ENCODE measurements around the gene U2AF1. TPM values are rescaled to one million over a fixed set of nuclear protein-coding genes. Genes with fewer than 3 reads are reported as not detected.
"Not testable (repeated sequence)": the region's sequence is repeated elsewhere in the genome, so short reads cannot be mapped to it uniquely, and the experiment has no call there.

Gene U2AF1
- total and polyA plus RNA-seq, 2 donors, result 13.3 to 51.6 TPM

DNA sequence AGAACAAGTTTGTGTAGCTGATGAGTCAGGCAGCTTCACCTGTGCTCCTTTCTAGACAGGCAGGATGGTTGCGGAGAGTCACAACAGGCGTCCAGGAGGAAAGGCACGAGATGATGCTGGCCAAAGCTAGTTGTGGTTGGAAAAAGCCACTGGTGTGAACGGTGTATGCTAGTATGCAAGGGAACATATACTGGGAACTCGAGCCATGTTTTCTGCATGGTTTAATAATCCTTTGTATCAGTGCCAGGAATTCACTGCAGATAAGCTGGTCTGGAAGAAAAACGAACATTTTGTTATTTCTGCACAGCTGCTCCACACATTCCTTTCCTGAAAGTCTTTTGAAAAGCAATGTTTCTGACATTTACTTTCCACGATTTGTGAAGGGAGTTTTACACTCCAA is 22.7 kb upstream of the U2AF1 start:
- H3K27me3 ChIP-seq (ENCODE audit: control insufficient read depth in 2 of 2, insufficient read depth in 1 of 2, low read length in 1 of 2); DNase-seq (ENCODE audit: low read depth in 6 of 9, low spot score in 9 of 9); H3K36me3 ChIP-seq (ENCODE audit: control insufficient read depth in 2 of 2, insufficient read depth in 2 of 2, low read length in 1 of 2); H3K9me3 ChIP-seq (ENCODE audit: control insufficient read depth in 2 of 2, insufficient read depth in 1 of 2, low read length in 1 of 2); H3K4me3 ChIP-seq (ENCODE audit: low read length in 2 of 2); H3K4me1 ChIP-seq (ENCODE audit: control insufficient read depth in 2 of 2, insufficient read depth in 2 of 2, low read length in 2 of 2); H3K27ac ChIP-seq (ENCODE audit: low read depth in 1 of 2, low read length in 1 of 2): not testable (repeated sequence)
- no CpG with 5 or more reads among the region's 7 CpGs for WGBS

- H3K4me1 ChIP-seq (ENCODE audit: control insufficient read depth in 2 of 2, insufficient read depth in 2 of 2, low read length in 2 of 2); H3K27me3 ChIP-seq (ENCODE audit: control insufficient read depth in 2 of 2, insufficient read depth in 1 of 2, low read length in 1 of 2); H3K9me3 ChIP-seq (ENCODE audit: control insufficient read depth in 2 of 2, insufficient read depth in 1 of 2, low read length in 1 of 2); H3K27ac ChIP-seq (ENCODE audit: low read depth in 1 of 2, low read length in 1 of 2); H3K4me3 ChIP-seq (ENCODE audit: low read length in 2 of 2); DNase-seq (ENCODE audit: low read depth in 6 of 9, low spot score in 9 of 9); H3K36me3 ChIP-seq (ENCODE audit: control insufficient read depth in 2 of 2, insufficient read depth in 2 of 2, low read length in 1 of 2): not testable (repeated sequence)
- WGBS, result no CpG with 5 or more reads among the region's 4 CpGs
Measured at GRCh38 chr21:43115956-43116355, 8.6 kb upstream of the U2AF1 start.

- H3K4me3 ChIP-seq (ENCODE audit: low read length in 2 of 2); DNase-seq (ENCODE audit: low read depth in 6 of 9, low spot score in 9 of 9); H3K4me1 ChIP-seq (ENCODE audit: control insufficient read depth in 2 of 2, insufficient read depth in 2 of 2, low read length in 2 of 2); H3K27ac ChIP-seq (ENCODE audit: low read depth in 1 of 2, low read length in 1 of 2); H3K27me3 ChIP-seq (ENCODE audit: control insufficient read depth in 2 of 2, insufficient read depth in 1 of 2, low read length in 1 of 2); H3K36me3 ChIP-seq (ENCODE audit: control insufficient read depth in 2 of 2, insufficient read depth in 2 of 2, low read length in 1 of 2); H3K9me3 ChIP-seq (ENCODE audit: control insufficient read depth in 2 of 2, insufficient read depth in 1 of 2, low read length in 1 of 2): not testable (repeated sequence)
- WGBS, result 98% methylated on average over 5 of the region's 6 CpGs
Measured at GRCh38 chr21:43114483-43114882, 7.1 kb upstream of the U2AF1 start.

DNA sequence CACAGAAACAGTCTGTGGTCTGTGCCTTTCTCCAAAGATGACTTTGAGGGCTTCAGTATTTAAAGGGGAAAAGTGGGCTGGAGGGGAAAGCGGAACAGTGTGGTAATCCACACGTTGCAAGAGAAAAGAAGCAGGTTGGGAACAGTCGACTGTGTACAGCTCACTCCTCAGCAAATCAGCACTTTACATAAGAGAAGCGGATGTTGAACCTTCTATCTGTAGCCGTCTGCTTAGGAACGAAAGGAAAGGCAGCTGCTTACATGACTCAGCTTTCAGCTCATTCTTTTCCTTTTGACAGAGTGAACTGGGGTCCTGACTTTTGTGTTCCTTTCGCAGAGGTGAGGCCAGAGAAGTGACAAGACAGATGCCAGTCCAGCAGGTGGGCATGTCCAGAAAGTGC is 1.6 kb upstream of the U2AF1 start:
- not testable (repeated sequence) for H3K36me3 ChIP-seq (ENCODE audit: control insufficient read depth in 2 of 2, insufficient read depth in 2 of 2, low read length in 1 of 2); H3K4me3 ChIP-seq (ENCODE audit: low read length in 2 of 2)
- no CpG with 5 or more reads among the region's 7 CpGs for WGBS

DNA sequence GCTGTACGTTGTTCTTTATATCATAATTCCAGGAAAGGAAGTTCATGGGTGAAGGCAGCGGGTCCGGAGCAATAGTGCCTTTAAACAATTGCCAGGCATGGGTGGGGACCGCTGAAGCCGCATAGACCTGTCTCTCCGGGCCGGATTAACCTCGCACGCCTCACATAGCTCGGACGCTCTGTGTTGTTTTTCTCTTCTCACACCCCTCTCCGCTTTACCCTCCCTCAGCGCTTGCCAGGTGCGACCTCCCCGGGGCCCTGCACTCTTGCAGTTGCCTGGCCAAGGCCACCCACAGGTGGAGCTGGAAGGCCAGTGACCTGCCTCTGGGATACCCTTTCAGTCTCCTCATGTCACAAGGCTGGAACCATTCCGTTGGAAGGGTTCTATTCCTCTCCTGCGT is 807 bp upstream of the U2AF1 start:
- not testable (repeated sequence) for H3K4me1 ChIP-seq (ENCODE audit: control insufficient read depth in 2 of 2, insufficient read depth in 2 of 2, low read length in 2 of 2); DNase-seq (ENCODE audit: low read depth in 6 of 9, low spot score in 9 of 9); H3K36me3 ChIP-seq (ENCODE audit: control insufficient read depth in 2 of 2, insufficient read depth in 2 of 2, low read length in 1 of 2); H3K9me3 ChIP-seq (ENCODE audit: control insufficient read depth in 2 of 2, insufficient read depth in 1 of 2, low read length in 1 of 2); H3K4me3 ChIP-seq (ENCODE audit: low read length in 2 of 2); H3K27ac ChIP-seq (ENCODE audit: low read depth in 1 of 2, low read length in 1 of 2); H3K27me3 ChIP-seq (ENCODE audit: control insufficient read depth in 2 of 2, insufficient read depth in 1 of 2, low read length in 1 of 2)
- WGBS, result no CpG with 5 or more reads among the region's 17 CpGs

More for the DNA sequence above, 1.6 kb upstream of the U2AF1 start:
- not testable (repeated sequence) for H3K4me1 ChIP-seq (ENCODE audit: control insufficient read depth in 2 of 2, insufficient read depth in 2 of 2, low read length in 2 of 2); H3K9me3 ChIP-seq (ENCODE audit: control insufficient read depth in 2 of 2, insufficient read depth in 1 of 2, low read length in 1 of 2); DNase-seq (ENCODE audit: low read depth in 6 of 9, low spot score in 9 of 9); H3K27me3 ChIP-seq (ENCODE audit: control insufficient read depth in 2 of 2, insufficient read depth in 1 of 2, low read length in 1 of 2); H3K27ac ChIP-seq (ENCODE audit: low read depth in 1 of 2, low read length in 1 of 2)

- not testable (repeated sequence) for H3K27me3 ChIP-seq (ENCODE audit: control insufficient read depth in 2 of 2, insufficient read depth in 1 of 2, low read length in 1 of 2); H3K27ac ChIP-seq (ENCODE audit: low read depth in 1 of 2, low read length in 1 of 2); H3K4me3 ChIP-seq (ENCODE audit: low read length in 2 of 2); DNase-seq (ENCODE audit: low read depth in 6 of 9, low spot score in 9 of 9); H3K4me1 ChIP-seq (ENCODE audit: control insufficient read depth in 2 of 2, insufficient read depth in 2 of 2, low read length in 2 of 2); H3K36me3 ChIP-seq (ENCODE audit: control insufficient read depth in 2 of 2, insufficient read depth in 2 of 2, low read length in 1 of 2); H3K9me3 ChIP-seq (ENCODE audit: control insufficient read depth in 2 of 2, insufficient read depth in 1 of 2, low read length in 1 of 2)
- WGBS, result no CpG with 5 or more reads among the region's 17 CpGs
Measured at GRCh38 chr21:43107794-43108137, 396 bp upstream of the U2AF1 start.

DNA sequence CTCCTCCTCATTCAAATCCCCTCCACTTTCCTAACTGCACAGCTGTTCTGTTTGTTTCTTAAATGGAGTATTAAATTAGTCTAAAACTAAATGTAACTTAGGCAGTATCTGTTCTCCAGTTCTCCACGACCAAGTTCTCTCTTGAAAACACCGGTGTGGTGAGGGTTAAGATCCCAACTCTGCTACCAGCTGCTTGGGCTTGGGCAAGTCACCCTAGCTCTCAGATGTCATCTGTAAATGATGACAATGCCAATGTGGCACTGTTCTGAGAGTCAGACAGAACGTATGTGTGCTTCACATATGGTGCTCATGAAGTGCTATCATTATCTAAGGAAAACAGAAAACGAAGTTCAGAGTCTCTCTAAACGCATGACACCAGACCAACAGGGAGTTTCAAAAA is 2.7 kb downstream of the U2AF1 start:
- 51% methylated on average over 2 of the region's 5 CpGs for whole genome bisulfite sequencing
- DNase-seq (ENCODE audit: low read depth in 6 of 9, low spot score in 9 of 9); H3K9me3 ChIP-seq (ENCODE audit: control insufficient read depth in 2 of 2, insufficient read depth in 1 of 2, low read length in 1 of 2); H3K36me3 ChIP-seq (ENCODE audit: control insufficient read depth in 2 of 2, insufficient read depth in 2 of 2, low read length in 1 of 2); H3K4me3 ChIP-seq (ENCODE audit: low read length in 2 of 2); H3K27me3 ChIP-seq (ENCODE audit: control insufficient read depth in 2 of 2, insufficient read depth in 1 of 2, low read length in 1 of 2); H3K4me1 ChIP-seq (ENCODE audit: control insufficient read depth in 2 of 2, insufficient read depth in 2 of 2, low read length in 2 of 2); H3K27ac ChIP-seq (ENCODE audit: low read depth in 1 of 2, low read length in 1 of 2): not testable (repeated sequence)

GRCh38 chr21:43102281-43102680 is 5.1 kb downstream of the U2AF1 start:
- H3K9me3 ChIP-seq (ENCODE audit: control insufficient read depth in 2 of 2, insufficient read depth in 1 of 2, low read length in 1 of 2); H3K4me1 ChIP-seq (ENCODE audit: control insufficient read depth in 2 of 2, insufficient read depth in 2 of 2, low read length in 2 of 2); DNase-seq (ENCODE audit: low read depth in 6 of 9, low spot score in 9 of 9); H3K27me3 ChIP-seq (ENCODE audit: control insufficient read depth in 2 of 2, insufficient read depth in 1 of 2, low read length in 1 of 2); H3K4me3 ChIP-seq (ENCODE audit: low read length in 2 of 2); H3K27ac ChIP-seq (ENCODE audit: low read depth in 1 of 2, low read length in 1 of 2); H3K36me3 ChIP-seq (ENCODE audit: control insufficient read depth in 2 of 2, insufficient read depth in 2 of 2, low read length in 1 of 2): not testable (repeated sequence)
- no CpG with 5 or more reads among the region's 4 CpGs for WGBS

DNA sequence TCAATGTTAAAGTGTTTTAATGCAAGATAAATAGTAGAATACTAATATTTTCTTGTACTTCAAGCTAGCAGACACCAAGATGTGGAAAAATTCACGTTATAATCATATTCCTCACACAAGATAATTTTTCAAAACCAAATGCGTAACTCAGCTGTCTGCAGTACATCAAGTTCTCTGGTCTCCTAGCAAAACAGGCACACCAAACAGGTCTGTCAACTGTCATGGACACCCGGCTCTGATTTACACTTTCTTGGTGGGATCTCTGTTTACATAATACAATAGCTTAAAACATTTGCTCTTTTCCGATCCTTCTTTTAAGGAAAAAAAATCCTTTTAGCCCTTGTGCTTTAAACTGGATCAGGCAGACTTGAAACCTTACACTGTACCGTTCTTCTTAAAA is 5.7 kb downstream of the U2AF1 start:
- not testable (repeated sequence) for H3K9me3 ChIP-seq (ENCODE audit: control insufficient read depth in 2 of 2, insufficient read depth in 1 of 2, low read length in 1 of 2); H3K27ac ChIP-seq (ENCODE audit: low read depth in 1 of 2, low read length in 1 of 2); H3K36me3 ChIP-seq (ENCODE audit: control insufficient read depth in 2 of 2, insufficient read depth in 2 of 2, low read length in 1 of 2); DNase-seq (ENCODE audit: low read depth in 6 of 9, low spot score in 9 of 9); H3K27me3 ChIP-seq (ENCODE audit: control insufficient read depth in 2 of 2, insufficient read depth in 1 of 2, low read length in 1 of 2); H3K4me3 ChIP-seq (ENCODE audit: low read length in 2 of 2); H3K4me1 ChIP-seq (ENCODE audit: control insufficient read depth in 2 of 2, insufficient read depth in 2 of 2, low read length in 2 of 2)
- no CpG with 5 or more reads among the region's 5 CpGs for WGBS

DNA sequence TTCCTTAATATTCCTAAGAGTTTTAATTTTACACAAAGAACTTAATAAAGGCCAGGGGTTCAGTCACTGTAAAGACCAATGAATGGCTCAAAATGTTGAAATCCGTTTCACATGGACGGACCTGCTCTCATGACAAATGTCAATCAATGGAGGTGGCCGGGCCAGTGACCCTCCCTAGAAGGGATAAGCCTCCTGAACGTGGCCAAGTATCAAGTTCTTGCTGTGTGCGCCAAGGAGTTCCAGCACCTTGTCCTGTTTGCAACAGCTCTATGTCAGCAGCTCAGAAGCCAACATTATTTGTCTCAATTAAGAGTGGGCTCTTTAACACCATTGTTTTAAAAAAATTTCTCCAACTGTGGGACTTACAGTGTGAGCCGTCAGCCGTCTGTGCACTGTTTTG is 6.4 kb downstream of the U2AF1 start:
- not testable (repeated sequence) for H3K4me3 ChIP-seq (ENCODE audit: low read length in 2 of 2); H3K4me1 ChIP-seq (ENCODE audit: control insufficient read depth in 2 of 2, insufficient read depth in 2 of 2, low read length in 2 of 2); H3K27ac ChIP-seq (ENCODE audit: low read depth in 1 of 2, low read length in 1 of 2); H3K9me3 ChIP-seq (ENCODE audit: control insufficient read depth in 2 of 2, insufficient read depth in 1 of 2, low read length in 1 of 2); H3K27me3 ChIP-seq (ENCODE audit: control insufficient read depth in 2 of 2, insufficient read depth in 1 of 2, low read length in 1 of 2); DNase-seq (ENCODE audit: low read depth in 6 of 9, low spot score in 9 of 9); H3K36me3 ChIP-seq (ENCODE audit: control insufficient read depth in 2 of 2, insufficient read depth in 2 of 2, low read length in 1 of 2)
- no CpG with 5 or more reads among the region's 7 CpGs for WGBS
